GM20431 (cell line): ENCODE results near the gene MICAL3.

Experiments used
- in situ Hi-C: fragments of 300-500 bp; cut with MseI, MboI; formaldehyde crosslinking; loops from one replicate; pipeline ENCODE4 v1.15.0; 2020; ENCODE audit warnings: low sequenced_read_pairs; ENCODE audit not compliant: unreplicated experiment

Gene MICAL3

DNA sequence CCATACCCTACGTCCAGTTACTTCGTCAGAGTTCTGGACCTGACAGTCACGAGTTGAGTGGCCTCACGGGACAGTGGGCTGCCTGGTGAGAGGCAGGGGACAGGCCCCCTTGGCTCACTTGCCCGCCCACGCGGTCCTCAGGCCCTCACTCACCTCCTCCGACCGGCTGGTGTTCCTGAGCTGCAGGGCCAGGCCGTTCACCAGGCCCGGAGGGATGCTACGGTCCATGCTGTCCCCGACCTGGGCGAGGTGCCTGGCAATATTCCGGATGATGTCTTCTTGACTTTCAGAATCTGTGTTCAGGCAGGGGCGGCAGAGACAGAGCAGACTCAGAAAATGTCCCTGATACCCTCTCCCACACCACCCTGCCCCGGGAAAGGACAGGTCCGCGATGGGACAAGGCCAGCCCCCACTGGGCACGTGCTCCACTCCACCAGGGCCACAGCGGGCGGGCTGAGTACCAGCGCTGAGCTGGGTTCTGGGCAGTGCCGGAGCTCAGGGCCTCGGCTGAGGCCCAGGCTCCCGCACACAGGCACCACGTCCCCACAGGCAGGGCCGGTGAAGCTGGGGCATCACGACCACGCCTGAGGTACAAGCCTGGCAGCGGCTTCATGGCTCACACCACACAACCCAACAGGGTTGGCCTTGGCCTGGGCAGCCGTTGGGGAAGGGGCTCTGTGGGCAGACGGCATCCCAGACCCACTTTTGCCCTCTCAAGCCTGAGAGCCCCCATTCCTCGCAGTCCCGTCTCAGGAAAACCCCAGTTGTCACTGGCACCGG, 285.0 kb downstream of the MICAL3 start:
- in situ Hi-C loops, result loop anchor here (25.0 kb wide), 1 partner anchor 323 kb away; no protein-coding TSS in a partner anchor

DNA sequence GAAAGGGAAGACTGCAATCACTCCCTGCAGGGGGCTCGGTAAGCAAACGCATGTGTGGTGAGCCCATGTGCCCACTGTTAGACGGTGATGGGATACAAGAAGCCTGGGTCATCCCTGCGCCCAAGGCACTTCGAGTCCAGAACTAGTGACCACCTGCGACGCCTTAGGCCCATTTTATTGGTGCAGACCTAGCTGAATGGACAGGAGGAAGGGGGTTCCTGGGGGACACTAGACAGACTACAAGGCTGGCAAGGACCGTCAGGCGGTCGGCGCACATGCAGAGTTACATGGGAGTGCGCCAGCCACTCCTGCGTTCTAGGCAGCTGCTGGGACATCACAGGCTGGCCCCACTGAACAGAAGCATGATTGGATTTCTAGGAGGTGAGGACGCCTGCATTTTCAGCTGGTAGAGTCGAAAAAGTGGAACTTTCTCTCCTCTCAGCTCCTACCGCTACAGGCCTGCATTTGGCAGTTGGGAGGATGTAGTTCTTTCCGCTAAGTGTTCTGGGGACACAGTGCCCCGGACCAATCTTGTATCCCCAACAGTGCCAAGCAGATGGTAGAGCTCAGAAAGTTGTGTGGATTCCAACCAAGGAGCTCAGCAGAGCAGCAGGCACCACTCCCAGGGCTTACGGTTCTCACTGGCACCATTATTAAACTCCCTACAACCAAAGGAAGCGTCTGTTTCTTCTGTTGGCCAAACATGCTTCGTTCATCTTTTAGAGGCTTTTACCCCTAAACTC, 285.8 kb downstream of the MICAL3 start:
- in situ Hi-C loops, result loop anchor here (25.0 kb wide), 1 partner anchor 324 kb away; no protein-coding TSS in a partner anchor
